Progenitor cell of endocrine pancreas (in vitro differentiated cells): ENCODE results near the gene MESD. TPM values are rescaled to one million over a fixed set of nuclear protein-coding genes. Genes with fewer than 3 reads are reported as not detected.
A peak's percentile ranks its signal among the peaks of the same experiment; 100 is the strongest.

Experiments
- DNase-seq: peaks from one replicate; pipeline ENCODE4 v3.0.0; 2021; ENCODE audit warnings: low spot score; ENCODE audit not compliant: unreplicated experiment
- H3K27ac Mint-ChIP-seq: 2 replicates; pipeline ENCODE4 v1.8.0; 2021; ENCODE audit warnings: mild to moderate bottlenecking, moderate library complexity, mixed read lengths
- H3K27me3 Mint-ChIP-seq: 2 replicates; pipeline ENCODE4 v1.8.0; 2021; ENCODE audit warnings: mixed read lengths
- H3K36me3 Mint-ChIP-seq: 2 replicates; pipeline ENCODE4 v1.8.0; 2022; ENCODE audit warnings: mixed read lengths; ENCODE audit not compliant: insufficient read depth
- H3K4me1 Mint-ChIP-seq: 2 replicates; pipeline ENCODE4 v1.8.0; 2021; ENCODE audit warnings: low read depth, mixed read lengths
- H3K4me3 Mint-ChIP-seq: 2 replicates; pipeline ENCODE4 v1.8.0; 2021; ENCODE audit warnings: low read depth, mild to moderate bottlenecking, moderate library complexity, mixed read lengths
- H3K9me3 Mint-ChIP-seq: 2 replicates; pipeline ENCODE4 v1.8.0; 2021; ENCODE audit warnings: low read depth, mixed read lengths
- total RNA-seq: library from RNA; stranded (reverse); gene quantifications from 2 replicates; pipeline ENCODE4 v1.2.1, GENCODE V29; 2021
- TF ChIP-seq, protein P1 (sequence below): fragments of 200-600 bp; sonication (generic); IDR thresholded peaks from one replicate; pipeline ENCODE4 v1.5.0; 2021; ENCODE audit warnings: antibody characterized with exemption, mild to moderate bottlenecking; ENCODE audit not compliant: unreplicated experiment

Gene MESD
- total RNA-seq, 1 donor from 2014 or later = 42.6 TPM

DNA sequence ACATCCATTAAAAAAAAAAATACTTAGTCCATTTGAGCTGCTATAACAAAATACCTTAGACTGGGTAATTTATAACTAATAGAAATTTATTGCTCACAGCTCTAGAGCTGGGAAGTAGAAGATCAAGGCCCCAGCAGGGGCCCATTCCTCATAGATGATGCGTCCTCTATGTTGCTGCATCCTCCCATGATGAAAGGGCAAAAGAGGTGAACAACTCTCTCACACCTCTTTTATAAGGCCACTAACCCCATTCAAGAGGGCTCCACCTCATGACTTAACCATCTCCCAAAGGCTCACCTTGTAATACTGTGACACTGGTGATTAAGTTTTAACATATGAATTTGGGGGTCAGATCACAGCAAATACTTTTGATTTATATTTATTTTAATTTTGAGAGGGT is 8.1 kb upstream of the MESD start:
- no peak for DNase-seq
- Mint-ChIP-seq H3K4me3 (no peak overlapping the region), H3K36me3 (no peaks in the 10 kb centered on the region), H3K9me3 (no peaks in the 10 kb centered on the region), H3K4me1 (peaks cover 9% of the 10 kb centered on the region), H3K27me3 (no peaks in the 10 kb centered on the region), H3K27ac (no peak overlapping the region)
- TF ChIP-seq, protein P1, sequence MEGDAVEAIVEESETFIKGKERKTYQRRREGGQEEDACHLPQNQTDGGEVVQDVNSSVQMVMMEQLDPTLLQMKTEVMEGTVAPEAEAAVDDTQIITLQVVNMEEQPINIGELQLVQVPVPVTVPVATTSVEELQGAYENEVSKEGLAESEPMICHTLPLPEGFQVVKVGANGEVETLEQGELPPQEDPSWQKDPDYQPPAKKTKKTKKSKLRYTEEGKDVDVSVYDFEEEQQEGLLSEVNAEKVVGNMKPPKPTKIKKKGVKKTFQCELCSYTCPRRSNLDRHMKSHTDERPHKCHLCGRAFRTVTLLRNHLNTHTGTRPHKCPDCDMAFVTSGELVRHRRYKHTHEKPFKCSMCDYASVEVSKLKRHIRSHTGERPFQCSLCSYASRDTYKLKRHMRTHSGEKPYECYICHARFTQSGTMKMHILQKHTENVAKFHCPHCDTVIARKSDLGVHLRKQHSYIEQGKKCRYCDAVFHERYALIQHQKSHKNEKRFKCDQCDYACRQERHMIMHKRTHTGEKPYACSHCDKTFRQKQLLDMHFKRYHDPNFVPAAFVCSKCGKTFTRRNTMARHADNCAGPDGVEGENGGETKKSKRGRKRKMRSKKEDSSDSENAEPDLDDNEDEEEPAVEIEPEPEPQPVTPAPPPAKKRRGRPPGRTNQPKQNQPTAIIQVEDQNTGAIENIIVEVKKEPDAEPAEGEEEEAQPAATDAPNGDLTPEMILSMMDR = no peak

DNA sequence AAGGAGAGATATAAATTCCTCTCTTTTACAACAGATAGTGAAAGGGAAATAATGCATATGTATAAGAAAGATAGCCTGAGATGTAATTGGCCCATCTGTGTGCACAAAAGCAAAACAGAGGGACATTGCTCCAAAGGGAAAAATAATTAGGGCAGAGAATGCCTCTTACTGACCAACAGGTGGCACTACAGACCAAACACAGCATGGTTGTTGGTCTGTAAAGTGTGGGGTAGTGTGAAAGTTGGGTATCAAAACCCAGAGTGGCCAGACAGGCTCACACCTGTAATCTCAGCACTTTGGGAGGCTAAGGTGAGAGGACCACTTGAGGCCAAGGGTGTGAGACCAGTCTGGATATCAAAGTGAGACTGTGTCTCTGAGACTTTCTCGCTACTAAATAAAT is 6.6 kb upstream of the MESD start:
- H3K4me1 Mint-ChIP-seq = peaks cover 9% of the 10 kb centered on the region
- DNase-seq = no peak
- H3K4me3 Mint-ChIP-seq = no peak overlapping the region
- H3K36me3 Mint-ChIP-seq = no peaks in the 10 kb centered on the region
- no peak overlapping the region for H3K27ac Mint-ChIP-seq
- TF ChIP-seq, protein P1 = peak; percentile 45
- H3K9me3 Mint-ChIP-seq = no peaks in the 10 kb centered on the region
- H3K27me3 Mint-ChIP-seq = no peaks in the 10 kb centered on the region

DNA sequence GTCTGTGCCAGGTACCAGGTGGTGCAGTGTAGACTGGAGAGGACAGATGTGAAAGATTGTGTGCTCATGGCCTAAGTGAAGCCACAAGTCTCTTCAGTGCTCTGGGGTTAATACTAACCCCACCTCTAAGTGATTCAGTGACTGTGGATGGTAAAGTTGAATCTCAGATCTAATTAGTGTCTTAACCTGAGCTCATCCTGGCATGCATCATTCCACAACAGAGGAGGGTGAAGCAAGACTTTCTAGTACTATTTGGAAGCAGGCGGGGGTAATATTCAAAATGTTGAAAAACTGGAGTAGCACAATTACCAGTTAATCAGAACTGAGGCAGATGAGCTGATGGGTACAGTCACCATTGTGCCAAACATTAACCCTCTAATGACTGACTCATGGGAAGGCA is 2.8 kb upstream of the MESD start:
- Mint-ChIP-seq H3K27me3 (no peaks in the 10 kb centered on the region), H3K4me1 (peaks cover 16% of the 10 kb centered on the region), H3K36me3 (no peaks in the 10 kb centered on the region), H3K9me3 (no peaks in the 10 kb centered on the region), H3K4me3 (no peak overlapping the region), H3K27ac (no peak overlapping the region)
- DNase-seq = no peak
- TF ChIP-seq, protein P1 = no peak

DNA sequence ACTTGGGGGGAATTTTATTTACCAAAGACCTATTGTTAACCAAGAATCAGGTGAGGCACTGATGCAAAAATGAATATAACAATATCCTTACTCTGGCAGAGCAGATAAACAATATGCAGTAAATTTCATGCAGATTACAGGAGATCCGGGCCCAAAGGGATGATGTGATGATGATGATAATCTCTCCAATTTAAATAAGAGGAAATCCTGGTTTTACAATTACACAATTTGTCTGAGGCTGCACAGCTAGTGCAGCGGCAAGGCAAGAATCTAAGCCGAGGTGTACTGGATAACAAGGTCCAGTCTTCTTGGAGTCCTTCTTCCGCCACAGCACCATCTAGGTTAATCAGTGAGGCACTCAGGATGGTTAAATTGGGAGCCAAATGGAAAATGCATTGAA is 2.4 kb upstream of the MESD start:
- Mint-ChIP-seq H3K36me3 (no peaks in the 10 kb centered on the region), H3K4me1 (peaks cover 17% of the 10 kb centered on the region), H3K27me3 (no peaks in the 10 kb centered on the region), H3K4me3 (no peak overlapping the region), H3K27ac (no peak overlapping the region), H3K9me3 (no peaks in the 10 kb centered on the region)
- DNase-seq = no peak
- TF ChIP-seq, protein P1 = no peak

DNA sequence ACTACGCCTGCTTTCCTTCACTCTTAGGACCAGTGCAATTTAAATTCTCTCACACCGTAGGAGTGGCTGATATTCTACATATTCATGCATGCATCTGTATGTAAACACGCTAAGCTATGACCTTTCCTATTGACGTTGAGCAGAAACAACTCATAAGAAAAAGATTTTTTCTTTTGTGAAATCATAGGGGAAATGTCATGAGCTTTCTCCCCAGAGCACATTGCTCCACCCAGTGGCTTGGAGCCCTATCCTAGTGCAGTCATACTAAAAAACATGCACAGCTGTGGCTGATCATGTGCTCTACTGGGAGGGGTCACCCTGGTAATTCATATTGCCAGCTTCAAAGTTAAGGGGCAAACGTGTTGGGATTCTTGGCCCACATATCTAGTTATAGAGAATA is 1.8 kb upstream of the MESD start:
- Mint-ChIP-seq H3K27me3 (no peaks in the 10 kb centered on the region), H3K9me3 (no peaks in the 10 kb centered on the region), H3K27ac (no peak overlapping the region), H3K4me1 (peaks cover 21% of the 10 kb centered on the region), H3K36me3 (no peaks in the 10 kb centered on the region), H3K4me3 (no peak overlapping the region)
- DNase-seq = no peak
- TF ChIP-seq, protein P1 = no peak
